HepG2 (cell line): ENCODE results near the gene RNASE13. TPM values are rescaled to one million over a fixed set of nuclear protein-coding genes. Genes with fewer than 3 reads are reported as not detected.

Source experiments
- AHR ChIP-seq: IDR thresholded peaks from 2 replicates; pipeline ENCODE4 v1.6.1; 2018; ENCODE audit warnings: missing genetic modification reagents, missing compliant biosample characterization
- ATF7-NPFF ChIP-seq: sonication (generic); formaldehyde crosslinking; IDR thresholded peaks from 2 replicates; pipeline ENCODE4 v1.8.1; 2023; ENCODE audit warnings: mild to moderate bottlenecking, low read depth, missing genetic modification reagents, moderate library complexity
- CHD4 ChIP-seq: fragments of 200-600 bp; sonication (generic); IDR thresholded peaks from 2 replicates; pipeline ENCODE4 v1.7.0; 2017; ENCODE audit warnings: mild to moderate bottlenecking, low read length, borderline replicate concordance
- EHMT2 ChIP-seq: fragments of 200-600 bp; sonication (generic); IDR thresholded peaks from 2 replicates; pipeline ENCODE4 v1.7.0; 2017; ENCODE audit warnings: antibody characterized with exemption, low read depth, low read length, borderline replicate concordance
- FLYWCH1 ChIP-seq: sonication (generic); formaldehyde crosslinking; IDR thresholded peaks from 2 replicates; pipeline ENCODE4 v1.8.1; 2023; ENCODE audit warnings: mild to moderate bottlenecking, missing genetic modification reagents
- FOXA3 ChIP-seq: IDR thresholded peaks from 2 replicates; pipeline ENCODE4 v1.6.1; 2016; ENCODE audit warnings: missing genetic modification reagents, missing compliant biosample characterization
- KDM5A ChIP-seq: fragments of 200-600 bp; sonication (generic); IDR thresholded peaks from 2 replicates; pipeline ENCODE4 v1.7.0; 2018; ENCODE audit warnings: antibody characterized with exemption, mild to moderate bottlenecking, low read length, borderline replicate concordance
- MED1 ChIP-seq: sonication (generic); formaldehyde crosslinking; IDR thresholded peaks from 2 replicates; pipeline ENCODE4 v1.4.0; 2020; ENCODE audit warnings: missing genetic modification reagents
- MXD4 ChIP-seq: IDR thresholded peaks from 2 replicates; pipeline ENCODE4 v1.6.1; 2016; ENCODE audit warnings: mild to moderate bottlenecking, missing biosample characterization, missing genetic modification reagents
- TBX3 ChIP-seq: fragments of 450-650 bp; IDR thresholded peaks from 2 replicates; pipeline ENCODE4 v1.6.1; 2017; ENCODE audit warnings: antibody characterized with exemption, mild to moderate bottlenecking, inconsistent platforms, borderline replicate concordance
- ZNF264 ChIP-seq: sonication (generic); formaldehyde crosslinking; IDR thresholded peaks from 2 replicates; pipeline ENCODE4 v1.4.0; 2020; ENCODE audit warnings: missing genetic modification reagents
- ZNF343 ChIP-seq: sonication (generic); formaldehyde crosslinking; IDR thresholded peaks from 2 replicates; pipeline ENCODE4 v1.4.0; 2020; ENCODE audit warnings: mild to moderate bottlenecking, missing genetic modification reagents
- ZNF557 ChIP-seq: sonication (generic); formaldehyde crosslinking; IDR thresholded peaks from 2 replicates; pipeline ENCODE4 v1.4.0; 2020; ENCODE audit warnings: missing genetic modification reagents
- ZNF878 ChIP-seq: sonication (generic); formaldehyde crosslinking; IDR thresholded peaks from 2 replicates; pipeline ENCODE4 v1.8.1; 2023; ENCODE audit warnings: mild to moderate bottlenecking, missing genetic modification reagents, moderate library complexity
- polyA plus RNA-seq, 8 experiments: library from polyadenylated mRNA; depleted of rRNA in 3 of 8; stranded (reverse) in 7 of 8; unstranded in 1 of 8; fragments of >200 nt; fragmentation: Illumina TruSeq in 4 of 8; extraction: Trizol in 4 of 8; gene quantifications; 2 replicates each; pipeline versions ENCODE4 v1.2.1 to v1.2.3, GENCODE V29; 2011 to 2016; ENCODE audit warnings: low read depth in 4 of 8, missing spikeins in 1 of 8, mixed read lengths in 1 of 8; ENCODE audit not compliant: insufficient read depth in 1 of 8
- total RNA-seq, 5 experiments: library from RNA; depleted of rRNA; stranded (reverse); fragments of >200 nt; fragmentation: Illumina TruSeq; extraction: Trizol; gene quantifications; 2 replicates each; pipeline ENCODE4 v1.2.3, GENCODE V29; 2016; ENCODE audit warnings: low read depth in 1 of 5
- TF ChIP-seq, protein P1 (sequence below): sonication (generic); formaldehyde crosslinking; IDR thresholded peaks from 2 replicates; pipeline ENCODE4 v1.4.0; 2020; ENCODE audit warnings: missing genetic modification reagents
- TF ChIP-seq, protein P2 (sequence below): sonication (generic); formaldehyde crosslinking; IDR thresholded peaks from 2 replicates; pipeline ENCODE4 v1.5.1; 2020; ENCODE audit warnings: missing genetic modification reagents, mild to moderate bottlenecking, borderline replicate concordance
- TF ChIP-seq, protein P3 (sequence below): sonication (generic); formaldehyde crosslinking; IDR thresholded peaks from 2 replicates; pipeline ENCODE4 v1.4.0; 2020; ENCODE audit warnings: missing genetic modification reagents, borderline replicate concordance
- TF ChIP-seq, protein P4 (sequence below): sonication (generic); formaldehyde crosslinking; IDR thresholded peaks from 2 replicates; pipeline ENCODE4 v1.5.0; 2020; ENCODE audit warnings: mild to moderate bottlenecking, missing genetic modification reagents, borderline replicate concordance
- TF ChIP-seq, protein P5 (sequence below): IDR thresholded peaks from 2 replicates; pipeline ENCODE4 v1.6.1; 2016; ENCODE audit warnings: missing compliant biosample characterization, missing genetic modification reagents, borderline replicate concordance

Gene RNASE13
- total and polyA plus RNA-seq, 2 of the 13 experiments (the other 11 are each of a cell fraction or from before 2014, with no cell fraction given) = 1.0 TPM; not detected in 1

DNA sequence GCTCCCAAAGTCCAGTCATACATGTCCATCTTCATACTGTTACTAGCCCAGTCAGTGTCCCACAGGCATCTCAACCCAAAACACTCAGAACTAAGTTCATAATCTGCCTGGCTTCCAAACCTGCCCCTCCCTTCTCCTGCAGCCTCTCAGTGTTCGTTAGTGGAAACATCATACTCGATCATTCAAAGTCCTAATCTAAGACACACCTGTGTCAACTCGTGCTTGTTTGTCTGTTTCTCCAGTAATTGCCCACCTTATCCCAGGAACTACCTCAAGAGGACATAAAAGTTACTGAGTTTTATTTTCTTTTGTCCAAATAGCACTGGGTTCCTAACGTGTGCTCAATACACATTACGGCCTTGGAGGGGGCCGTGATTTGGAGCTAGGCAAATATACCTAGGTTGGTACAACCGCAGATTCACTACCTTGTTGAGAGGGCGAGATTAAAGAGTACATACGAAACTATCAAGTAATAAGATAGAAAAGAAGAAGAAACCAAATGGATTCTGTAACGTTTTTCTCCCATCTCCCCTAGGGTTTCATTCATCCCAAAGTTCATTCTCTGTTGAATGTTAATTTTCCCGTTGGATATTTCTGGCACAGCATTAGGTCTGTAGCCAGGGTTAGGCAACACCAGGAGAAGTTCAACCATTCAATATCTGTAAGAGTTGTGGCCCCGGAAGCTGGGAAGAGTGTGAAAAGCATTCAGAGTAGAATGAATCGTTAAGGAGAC lies 26.2 kb upstream of the RNASE13 start (continued):
- TF ChIP-seq, protein P1, sequence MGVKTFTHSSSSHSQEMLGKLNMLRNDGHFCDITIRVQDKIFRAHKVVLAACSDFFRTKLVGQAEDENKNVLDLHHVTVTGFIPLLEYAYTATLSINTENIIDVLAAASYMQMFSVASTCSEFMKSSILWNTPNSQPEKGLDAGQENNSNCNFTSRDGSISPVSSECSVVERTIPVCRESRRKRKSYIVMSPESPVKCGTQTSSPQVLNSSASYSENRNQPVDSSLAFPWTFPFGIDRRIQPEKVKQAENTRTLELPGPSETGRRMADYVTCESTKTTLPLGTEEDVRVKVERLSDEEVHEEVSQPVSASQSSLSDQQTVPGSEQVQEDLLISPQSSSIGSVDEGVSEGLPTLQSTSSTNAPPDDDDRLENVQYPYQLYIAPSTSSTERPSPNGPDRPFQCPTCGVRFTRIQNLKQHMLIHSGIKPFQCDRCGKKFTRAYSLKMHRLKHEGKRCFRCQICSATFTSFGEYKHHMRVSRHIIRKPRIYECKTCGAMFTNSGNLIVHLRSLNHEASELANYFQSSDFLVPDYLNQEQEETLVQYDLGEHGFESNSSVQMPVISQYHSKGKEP = no peak
- no peak for TF ChIP-seq FLYWCH1 (CRISPR knock-in tag)
- TF ChIP-seq EHMT2 = no peak
- no peak for TF ChIP-seq ZNF343 (CRISPR knock-in tag)
- no peak for TF ChIP-seq AHR (CRISPR knock-in tag)
- TF ChIP-seq, protein P2, sequence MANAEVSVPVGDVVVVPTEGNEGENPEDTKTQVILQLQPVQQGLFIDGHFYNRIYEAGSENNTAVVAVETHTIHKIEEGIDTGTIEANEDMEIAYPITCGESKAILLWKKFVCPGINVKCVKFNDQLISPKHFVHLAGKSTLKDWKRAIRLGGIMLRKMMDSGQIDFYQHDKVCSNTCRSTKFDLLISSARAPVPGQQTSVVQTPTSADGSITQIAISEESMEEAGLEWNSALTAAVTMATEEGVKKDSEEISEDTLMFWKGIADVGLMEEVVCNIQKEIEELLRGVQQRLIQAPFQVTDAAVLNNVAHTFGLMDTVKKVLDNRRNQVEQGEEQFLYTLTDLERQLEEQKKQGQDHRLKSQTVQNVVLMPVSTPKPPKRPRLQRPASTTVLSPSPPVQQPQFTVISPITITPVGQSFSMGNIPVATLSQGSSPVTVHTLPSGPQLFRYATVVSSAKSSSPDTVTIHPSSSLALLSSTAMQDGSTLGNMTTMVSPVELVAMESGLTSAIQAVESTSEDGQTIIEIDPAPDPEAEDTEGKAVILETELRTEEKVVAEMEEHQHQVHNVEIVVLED (CRISPR knock-in tag) = no peak
- TF ChIP-seq, protein P3, sequence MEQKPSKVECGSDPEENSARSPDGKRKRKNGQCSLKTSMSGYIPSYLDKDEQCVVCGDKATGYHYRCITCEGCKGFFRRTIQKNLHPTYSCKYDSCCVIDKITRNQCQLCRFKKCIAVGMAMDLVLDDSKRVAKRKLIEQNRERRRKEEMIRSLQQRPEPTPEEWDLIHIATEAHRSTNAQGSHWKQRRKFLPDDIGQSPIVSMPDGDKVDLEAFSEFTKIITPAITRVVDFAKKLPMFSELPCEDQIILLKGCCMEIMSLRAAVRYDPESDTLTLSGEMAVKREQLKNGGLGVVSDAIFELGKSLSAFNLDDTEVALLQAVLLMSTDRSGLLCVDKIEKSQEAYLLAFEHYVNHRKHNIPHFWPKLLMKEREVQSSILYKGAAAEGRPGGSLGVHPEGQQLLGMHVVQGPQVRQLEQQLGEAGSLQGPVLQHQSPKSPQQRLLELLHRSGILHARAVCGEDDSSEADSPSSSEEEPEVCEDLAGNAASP = no peak
- no peak for TF ChIP-seq ATF7-NPFF (CRISPR knock-in tag)
- TF ChIP-seq MED1 = 0 out of 2 replicates have a peak, but pooled peaks have one; percentile 26
- TF ChIP-seq ZNF264 (CRISPR knock-in tag) = no peak
- 0 out of 2 replicates have a peak, but pooled peaks have one; percentile 40 for TF ChIP-seq KDM5A
- TF ChIP-seq ZNF557 (CRISPR knock-in tag) = no peak
- no peak for TF ChIP-seq ZNF878 (CRISPR knock-in tag)
- TF ChIP-seq CHD4 = no peak
- no peak for TF ChIP-seq MXD4 (CRISPR knock-in tag)
- TF ChIP-seq, protein P4, sequence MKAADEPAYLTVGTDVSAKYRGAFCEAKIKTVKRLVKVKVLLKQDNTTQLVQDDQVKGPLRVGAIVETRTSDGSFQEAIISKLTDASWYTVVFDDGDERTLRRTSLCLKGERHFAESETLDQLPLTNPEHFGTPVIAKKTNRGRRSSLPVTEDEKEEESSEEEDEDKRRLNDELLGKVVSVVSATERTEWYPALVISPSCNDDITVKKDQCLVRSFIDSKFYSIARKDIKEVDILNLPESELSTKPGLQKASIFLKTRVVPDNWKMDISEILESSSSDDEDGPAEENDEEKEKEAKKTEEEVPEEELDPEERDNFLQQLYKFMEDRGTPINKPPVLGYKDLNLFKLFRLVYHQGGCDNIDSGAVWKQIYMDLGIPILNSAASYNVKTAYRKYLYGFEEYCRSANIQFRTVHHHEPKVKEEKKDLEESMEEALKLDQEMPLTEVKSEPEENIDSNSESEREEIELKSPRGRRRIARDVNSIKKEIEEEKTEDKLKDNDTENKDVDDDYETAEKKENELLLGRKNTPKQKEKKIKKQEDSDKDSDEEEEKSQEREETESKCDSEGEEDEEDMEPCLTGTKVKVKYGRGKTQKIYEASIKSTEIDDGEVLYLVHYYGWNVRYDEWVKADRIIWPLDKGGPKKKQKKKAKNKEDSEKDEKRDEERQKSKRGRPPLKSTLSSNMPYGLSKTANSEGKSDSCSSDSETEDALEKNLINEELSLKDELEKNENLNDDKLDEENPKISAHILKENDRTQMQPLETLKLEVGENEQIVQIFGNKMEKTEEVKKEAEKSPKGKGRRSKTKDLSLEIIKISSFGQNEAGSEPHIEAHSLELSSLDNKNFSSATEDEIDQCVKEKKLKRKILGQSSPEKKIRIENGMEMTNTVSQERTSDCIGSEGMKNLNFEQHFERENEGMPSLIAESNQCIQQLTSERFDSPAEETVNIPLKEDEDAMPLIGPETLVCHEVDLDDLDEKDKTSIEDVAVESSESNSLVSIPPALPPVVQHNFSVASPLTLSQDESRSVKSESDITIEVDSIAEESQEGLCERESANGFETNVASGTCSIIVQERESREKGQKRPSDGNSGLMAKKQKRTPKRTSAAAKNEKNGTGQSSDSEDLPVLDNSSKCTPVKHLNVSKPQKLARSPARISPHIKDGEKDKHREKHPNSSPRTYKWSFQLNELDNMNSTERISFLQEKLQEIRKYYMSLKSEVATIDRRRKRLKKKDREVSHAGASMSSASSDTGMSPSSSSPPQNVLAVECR (CRISPR knock-in tag) = 0 out of 2 replicates have a peak, but pooled peaks have one; percentile 27
- TF ChIP-seq FOXA3 (CRISPR knock-in tag) = no peak
- TF ChIP-seq, protein P5, sequence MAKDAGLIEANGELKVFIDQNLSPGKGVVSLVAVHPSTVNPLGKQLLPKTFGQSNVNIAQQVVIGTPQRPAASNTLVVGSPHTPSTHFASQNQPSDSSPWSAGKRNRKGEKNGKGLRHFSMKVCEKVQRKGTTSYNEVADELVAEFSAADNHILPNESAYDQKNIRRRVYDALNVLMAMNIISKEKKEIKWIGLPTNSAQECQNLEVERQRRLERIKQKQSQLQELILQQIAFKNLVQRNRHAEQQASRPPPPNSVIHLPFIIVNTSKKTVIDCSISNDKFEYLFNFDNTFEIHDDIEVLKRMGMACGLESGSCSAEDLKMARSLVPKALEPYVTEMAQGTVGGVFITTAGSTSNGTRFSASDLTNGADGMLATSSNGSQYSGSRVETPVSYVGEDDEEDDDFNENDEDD (CRISPR knock-in tag) = no peak
- no peak for TF ChIP-seq TBX3
